Transverse colon (tissue), 4 donors: Measurements from ENCODE around the gene PIGB. TPM values are rescaled to one million over a fixed set of nuclear protein-coding genes. Genes with fewer than 3 reads are reported as not detected.

Experiments used
- DNase-seq: peaks from one replicate; pipeline ENCODE4 v3.0.0-alpha.2; 2019
- H3K27ac ChIP-seq, 4 donors: fragments of 200-600 bp; sonication (generic); 2 replicates each; pipeline ENCODE4 v1.5.1; 2016 to 2018; ENCODE audit warnings: inconsistent platforms in 4 of 4
- H3K27me3 ChIP-seq: fragments of 200-600 bp; sonication (generic); 2 replicates; pipeline ENCODE4 v1.5.1; 2017; ENCODE audit warnings: inconsistent platforms
- H3K36me3 ChIP-seq, 4 donors: fragments of 200-600 bp; sonication (generic); 2 replicates each; pipeline ENCODE4 v1.5.1; 2017 to 2019; ENCODE audit warnings: inconsistent platforms in 4 of 4
- H3K4me1 ChIP-seq, 4 donors: fragments of 200-600 bp; sonication (generic); 2 replicates each; pipeline ENCODE4 v1.5.1; 2017 to 2020; ENCODE audit warnings: inconsistent platforms in 4 of 4
- H3K4me3 ChIP-seq, 4 donors: fragments of 200-600 bp; sonication (generic); 1 replicate in 1 of 4; 2 replicates in 3 of 4; pipeline versions ENCODE4 v1.5.1 to v1.6.1; 2017 to 2019; ENCODE audit warnings: inconsistent platforms in 4 of 4
- H3K9me3 ChIP-seq, 2 donors: fragments of 200-600 bp; sonication (generic); 2 replicates each; pipeline ENCODE4 v1.5.1; 2017 to 2019; ENCODE audit warnings: inconsistent platforms in 2 of 2
- CTCF ChIP-seq, 5 experiments: fragments of 200-600 bp in 3 of 5; fragments of 450-650 bp in 2 of 5; sonication (generic) in 3 of 5; IDR thresholded peaks; 1 replicate in 2 of 5; 2 replicates in 3 of 5; pipeline ENCODE4 v1.5.1; 2016 to 2017; ENCODE audit warnings: antibody characterized with exemption in 5 of 5, inconsistent platforms in 3 of 5, mild to moderate bottlenecking in 2 of 5, moderate library complexity in 1 of 5
- EP300 ChIP-seq: sonication (generic); formaldehyde crosslinking; IDR thresholded peaks from one replicate; pipeline ENCODE4 v1.6.1; 2017; ENCODE audit warnings: antibody characterized with exemption, low read depth
- POLR2A ChIP-seq: fragments of 450-650 bp; IDR thresholded peaks from one replicate; pipeline ENCODE4 v1.6.1; 2016; ENCODE audit warnings: antibody characterized with exemption, mild to moderate bottlenecking, moderate library complexity
- POLR2AphosphoS5 ChIP-seq, 3 donors: sonication (generic); formaldehyde crosslinking; IDR thresholded peaks; one replicate each; pipeline ENCODE4 v1.6.1; 2016; ENCODE audit warnings: antibody characterized with exemption in 3 of 3
- WGBS, 2 donors: methylation state at CpG; one replicate each; pipeline ENCODE4 v1.1.5; 2018; ENCODE audit warnings: low coverage in 1 of 2; 5-methylcytosine and 5-hydroxymethylcytosine counted together
- in situ Hi-C, 4 donors: fragments of 200-750 bp; cut with MboI; loops; one replicate each; pipeline versions ENCODE4 v1.15.0 to v1.15.1; 2017; ENCODE audit warnings: low sequenced_read_pairs in 3 of 4, low pct_ligation_motif_present in 1 of 4, low pct_unique_long_range_greater_than_20kb in 1 of 4
- intact Hi-C: fragments of 100-400 bp; cut with DNase I; formaldehyde crosslinking; loops from one replicate; pipeline ENCODE4 v1.15.1; 2023; ENCODE audit warnings: low total_unique reads
- total RNA-seq, 4 donors: library from RNA; depleted of rRNA; stranded (reverse); fragments of >200 nt; gene quantifications; one replicate each; pipeline ENCODE4 v1.1.0, GENCODE V29; 2016

Gene PIGB
- total RNA-seq: 10 to 100 TPM in 3 of 4 donors, under 1 TPM in 1; 0.60 to 15.3 (median 14.5) TPM

- DNase-seq: peak; percentile 90
- intact Hi-C loops: no loop called here
These were observed at the start of gene PIGB, which contains the start of gene PIGBOS1 for GRCh38 chr15:55318588-55319494. Gene PIGB (plus strand): TSS chr15:55319222. CDS start chr15:55319251, 29 bp downstream. Gene PIGBOS1 (minus strand): TSS chr15:55319123. CDS start chr15:55317792, 1,331 bp downstream.

GRCh38 chr15:55270291-55270690 is 48.7 kb upstream of the PIGB start:
- no peak overlapping the region for H3K4me3 ChIP-seq
- in situ Hi-C loops: no loop called here
- H3K9me3 ChIP-seq: no peaks in the 10 kb centered on the region
- H3K36me3 ChIP-seq: no peaks in the 10 kb centered on the region
- H3K27me3 ChIP-seq: no peaks in the 10 kb centered on the region
- WGBS, 2 donors: 69 to 77% methylated on average over 3 to 6 of the region's 6 CpGs
- no peak for DNase-seq
- intact Hi-C loops: no loop called here
- no peak overlapping the region for H3K27ac ChIP-seq
- TF ChIP-seq POLR2AphosphoS5 (IDR thresholded peaks at IDR 0.05) (no peak), CTCF (IDR thresholded peaks at IDR 0.05) (no peak), POLR2A (no peak), EP300 (no peak)
- peaks cover 0 to 3% (median 0%) of the 10 kb centered on the region in 4 donors for H3K4me1 ChIP-seq

More at GRCh38 chr15:55318588-55319494, at the start of gene PIGB, which contains the start of gene PIGBOS1:
- no peaks in the 10 kb centered on the region for H3K9me3 ChIP-seq
- H3K4me3 ChIP-seq: peak within 1 kb of the TSS; percentile 39 to 92 (median 73)
- 0 to 1% methylated on average over 6 to 35 of the region's 49 CpGs for WGBS, 2 donors
- no peaks in the 10 kb centered on the region for H3K27me3 ChIP-seq
- peak; percentile 59 to 85 (median 81) for TF ChIP-seq POLR2AphosphoS5 (IDR thresholded peaks at IDR 0.05)
- peak; percentile 76 for TF ChIP-seq POLR2A
- TF ChIP-seq CTCF (IDR thresholded peaks at IDR 0.05): peak in 2 of 5 experiments; percentile 11 to 34
- no peak for TF ChIP-seq EP300
- H3K27ac ChIP-seq: peak within 1 kb of the TSS; percentile 79 to 95 (median 89)
- peaks cover 0 to under 1% (median 0%) of the 10 kb centered on the region in 4 donors for H3K36me3 ChIP-seq
- peaks cover 13 to 33% (median 21%) of the 10 kb centered on the region in 4 donors for H3K4me1 ChIP-seq
- in situ Hi-C loops: no loop called here

GRCh38 chr15:55276324-55276723 is 42.7 kb upstream of the PIGB start:
- DNase-seq: no peak
- Histone ChIP-seq H3K4me1 (peaks cover 0 to 9% (median 0%) of the 10 kb centered on the region in 4 donors), H3K27ac (peak overlapping the region in 1 of 4 donors; percentile 50), H3K4me3 (no peak overlapping the region), H3K27me3 (no peaks in the 10 kb centered on the region), H3K9me3 (no peaks in the 10 kb centered on the region), H3K36me3 (no peaks in the 10 kb centered on the region)
- intact Hi-C loops (no loop called here), in situ Hi-C loops (no loop called here)
- TF ChIP-seq CTCF (IDR thresholded peaks at IDR 0.05) (no peak), POLR2AphosphoS5 (IDR thresholded peaks at IDR 0.05) (no peak), EP300 (no peak)
- 85 to 91% methylated on average over 5 of the region's 5 CpGs for WGBS, 2 donors

- peaks cover 0 to 16% (median 2%) of the 10 kb centered on the region in 4 donors for H3K4me1 ChIP-seq
- intact Hi-C loops: no loop called here
- in situ Hi-C loops: no loop called here
- H3K9me3 ChIP-seq: no peaks in the 10 kb centered on the region
- no peaks in the 10 kb centered on the region for H3K27me3 ChIP-seq
- H3K36me3 ChIP-seq: no peaks in the 10 kb centered on the region
- TF ChIP-seq EP300 (no peak), POLR2A (no peak), POLR2AphosphoS5 (IDR thresholded peaks at IDR 0.05) (no peak), CTCF (IDR thresholded peaks at IDR 0.05) (no peak)
- peak; percentile 19 for DNase-seq
- H3K27ac ChIP-seq: peak overlapping the region; percentile 12 to 50 (median 14)
- H3K4me3 ChIP-seq: no peak overlapping the region
- 29 to 46% methylated on average over 1 to 7 of the region's 7 CpGs for WGBS, 2 donors
These were observed 41.9 kb upstream of the PIGB start for GRCh38 chr15:55277116-55277564.
